HepG2 (cell line): ENCODE results near the gene MAN2A1. TPM values are rescaled to one million over a fixed set of nuclear protein-coding genes. Genes with fewer than 3 reads are reported as not detected.

Source experiments
- CEBPZ ChIP-seq: IDR thresholded peaks from 2 replicates; pipeline ENCODE4 v1.6.1; 2012; ENCODE audit warnings: low read length, improper control_type of control experiment
- JUND ChIP-seq: sonication (generic); formaldehyde crosslinking; IDR thresholded peaks from 2 replicates; pipeline ENCODE4 v1.8.0; 2022; ENCODE audit warnings: mild to moderate bottlenecking, missing genetic modification reagents
- KLF9 ChIP-seq: IDR thresholded peaks from 2 replicates; pipeline ENCODE4 v1.6.1; 2016; ENCODE audit warnings: low read depth
- NKX3-1 ChIP-seq: sonication (generic); formaldehyde crosslinking; IDR thresholded peaks from 2 replicates; pipeline ENCODE4 v1.5.0; 2020; ENCODE audit warnings: missing genetic modification reagents
- PHF21A ChIP-seq: sonication (generic); formaldehyde crosslinking; IDR thresholded peaks from 2 replicates; pipeline ENCODE4 v1.5.0; 2020; ENCODE audit warnings: mild to moderate bottlenecking, missing genetic modification reagents
- RAD51 ChIP-seq: fragments of 450-650 bp; IDR thresholded peaks from 2 replicates; pipeline ENCODE4 v1.6.1; 2016; ENCODE audit warnings: borderline replicate concordance
- U2AF2 ChIP-seq: fragments of 200-400 bp; formaldehyde crosslinking; IDR thresholded peaks from 2 replicates; pipeline ENCODE4 v1.6.1; 2017; ENCODE audit warnings: low read depth, mild to moderate bottlenecking, low read length
- ZMAT3 ChIP-seq: sonication (generic); formaldehyde crosslinking; conservative IDR thresholded peaks from 2 replicates; pipeline ENCODE4 v1.7.0; 2021; ENCODE audit warnings: missing genetic modification reagents
- ZMAT5 ChIP-seq: sonication (generic); formaldehyde crosslinking; IDR thresholded peaks from 2 replicates; pipeline ENCODE4 v1.5.0; 2020; ENCODE audit warnings: mild to moderate bottlenecking, low read depth, missing genetic modification reagents, borderline replicate concordance
- ZMYM3 ChIP-seq: sonication (generic); formaldehyde crosslinking; IDR thresholded peaks from 2 replicates; pipeline ENCODE4 v1.5.1; 2020; ENCODE audit warnings: mild to moderate bottlenecking, missing genetic modification reagents
- ZNF136 ChIP-seq: sonication (generic); formaldehyde crosslinking; IDR thresholded peaks from 2 replicates; pipeline ENCODE4 v1.8.1; 2022; ENCODE audit warnings: low read depth, mild to moderate bottlenecking, moderate library complexity, missing genetic modification reagents
- ZNF17 ChIP-seq: sonication (generic); formaldehyde crosslinking; IDR thresholded peaks from 2 replicates; pipeline ENCODE4 v1.5.0; 2020; ENCODE audit warnings: mild to moderate bottlenecking, missing genetic modification reagents
- ZNF329 ChIP-seq: sonication (generic); formaldehyde crosslinking; IDR thresholded peaks from 2 replicates; pipeline ENCODE4 v1.9.0; 2021; ENCODE audit warnings: low read depth, mild to moderate bottlenecking, missing genetic modification reagents
- ZNF510 ChIP-seq: sonication (generic); formaldehyde crosslinking; IDR thresholded peaks from 2 replicates; pipeline ENCODE4 v1.4.0; 2020; ENCODE audit warnings: low read depth, mild to moderate bottlenecking, missing genetic modification reagents
- ZNF768 ChIP-seq: sonication (generic); formaldehyde crosslinking; IDR thresholded peaks from 2 replicates; pipeline ENCODE4 v1.4.0; 2020; ENCODE audit warnings: missing genetic modification reagents
- ZNF839 ChIP-seq: sonication (generic); formaldehyde crosslinking; IDR thresholded peaks from 2 replicates; pipeline ENCODE4 v1.4.0; 2020; ENCODE audit warnings: missing genetic modification reagents, mild to moderate bottlenecking, borderline replicate concordance
- ZSCAN29 ChIP-seq: sonication (generic); formaldehyde crosslinking; conservative IDR thresholded peaks from 2 replicates; pipeline ENCODE4 v1.4.0; 2020; ENCODE audit warnings: mild to moderate bottlenecking, missing genetic modification reagents
- polyA plus RNA-seq, 8 experiments: library from polyadenylated mRNA; depleted of rRNA in 3 of 8; stranded (reverse) in 7 of 8; unstranded in 1 of 8; fragments of >200 nt; fragmentation: Illumina TruSeq in 4 of 8; extraction: Trizol in 4 of 8; gene quantifications; 2 replicates each; pipeline versions ENCODE4 v1.2.1 to v1.2.3, GENCODE V29; 2011 to 2016; ENCODE audit warnings: low read depth in 4 of 8, missing spikeins in 1 of 8, mixed read lengths in 1 of 8; ENCODE audit not compliant: insufficient read depth in 1 of 8
- total RNA-seq, 5 experiments: library from RNA; depleted of rRNA; stranded (reverse); fragments of >200 nt; fragmentation: Illumina TruSeq; extraction: Trizol; gene quantifications; 2 replicates each; pipeline ENCODE4 v1.2.3, GENCODE V29; 2016; ENCODE audit warnings: low read depth in 1 of 5
- TF ChIP-seq, protein P1 (sequence below): sonication (generic); formaldehyde crosslinking; IDR thresholded peaks from 2 replicates; pipeline ENCODE4 v1.4.0; 2020; ENCODE audit warnings: missing genetic modification reagents
- TF ChIP-seq, protein P2 (sequence below): sonication (generic); formaldehyde crosslinking; conservative IDR thresholded peaks from 2 replicates; pipeline ENCODE4 v1.4.0; 2020; ENCODE audit warnings: missing genetic modification reagents

The MAN2A1 gene
- total and polyA plus RNA-seq, 2 of the 13 experiments (the other 11 are each of a cell fraction or from before 2014, with no cell fraction given) = 56.2 to 80.5 TPM

GRCh38 chr5:109900911-109901627 lies 211.3 kb downstream of the MAN2A1 start (continued):
- TF ChIP-seq, protein P1, sequence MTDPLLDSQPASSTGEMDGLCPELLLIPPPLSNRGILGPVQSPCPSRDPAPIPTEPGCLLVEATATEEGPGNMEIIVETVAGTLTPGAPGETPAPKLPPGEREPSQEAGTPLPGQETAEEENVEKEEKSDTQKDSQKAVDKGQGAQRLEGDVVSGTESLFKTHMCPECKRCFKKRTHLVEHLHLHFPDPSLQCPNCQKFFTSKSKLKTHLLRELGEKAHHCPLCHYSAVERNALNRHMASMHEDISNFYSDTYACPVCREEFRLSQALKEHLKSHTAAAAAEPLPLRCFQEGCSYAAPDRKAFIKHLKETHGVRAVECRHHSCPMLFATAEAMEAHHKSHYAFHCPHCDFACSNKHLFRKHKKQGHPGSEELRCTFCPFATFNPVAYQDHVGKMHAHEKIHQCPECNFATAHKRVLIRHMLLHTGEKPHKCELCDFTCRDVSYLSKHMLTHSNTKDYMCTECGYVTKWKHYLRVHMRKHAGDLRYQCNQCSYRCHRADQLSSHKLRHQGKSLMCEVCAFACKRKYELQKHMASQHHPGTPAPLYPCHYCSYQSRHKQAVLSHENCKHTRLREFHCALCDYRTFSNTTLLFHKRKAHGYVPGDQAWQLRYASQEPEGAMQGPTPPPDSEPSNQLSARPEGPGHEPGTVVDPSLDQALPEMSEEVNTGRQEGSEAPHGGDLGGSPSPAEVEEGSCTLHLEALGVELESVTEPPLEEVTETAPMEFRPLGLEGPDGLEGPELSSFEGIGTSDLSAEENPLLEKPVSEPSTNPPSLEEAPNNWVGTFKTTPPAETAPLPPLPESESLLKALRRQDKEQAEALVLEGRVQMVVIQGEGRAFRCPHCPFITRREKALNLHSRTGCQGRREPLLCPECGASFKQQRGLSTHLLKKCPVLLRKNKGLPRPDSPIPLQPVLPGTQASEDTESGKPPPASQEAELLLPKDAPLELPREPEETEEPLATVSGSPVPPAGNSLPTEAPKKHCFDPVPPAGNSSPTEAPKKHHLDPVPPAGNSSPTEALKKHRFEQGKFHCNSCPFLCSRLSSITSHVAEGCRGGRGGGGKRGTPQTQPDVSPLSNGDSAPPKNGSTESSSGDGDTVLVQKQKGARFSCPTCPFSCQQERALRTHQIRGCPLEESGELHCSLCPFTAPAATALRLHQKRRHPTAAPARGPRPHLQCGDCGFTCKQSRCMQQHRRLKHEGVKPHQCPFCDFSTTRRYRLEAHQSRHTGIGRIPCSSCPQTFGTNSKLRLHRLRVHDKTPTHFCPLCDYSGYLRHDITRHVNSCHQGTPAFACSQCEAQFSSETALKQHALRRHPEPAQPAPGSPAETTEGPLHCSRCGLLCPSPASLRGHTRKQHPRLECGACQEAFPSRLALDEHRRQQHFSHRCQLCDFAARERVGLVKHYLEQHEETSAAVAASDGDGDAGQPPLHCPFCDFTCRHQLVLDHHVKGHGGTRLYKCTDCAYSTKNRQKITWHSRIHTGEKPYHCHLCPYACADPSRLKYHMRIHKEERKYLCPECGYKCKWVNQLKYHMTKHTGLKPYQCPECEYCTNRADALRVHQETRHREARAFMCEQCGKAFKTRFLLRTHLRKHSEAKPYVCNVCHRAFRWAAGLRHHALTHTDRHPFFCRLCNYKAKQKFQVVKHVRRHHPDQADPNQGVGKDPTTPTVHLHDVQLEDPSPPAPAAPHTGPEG (CRISPR knock-in tag) = 0 out of 2 replicates have a peak, but pooled peaks have one; percentile 78
- TF ChIP-seq PHF21A (peak; percentile 86), ZNF136 (CRISPR knock-in tag) (no peak), NKX3-1 (CRISPR knock-in tag) (peak; percentile 63; the same call in 1 of the 2 replicates), ZSCAN29 (CRISPR knock-in tag) (peak; percentile 44; the same call in 1 of the 2 replicates), CEBPZ (no peak), ZNF17 (CRISPR knock-in tag) (no peak), KLF9 (CRISPR knock-in tag) (no peak), ZMYM3 (CRISPR knock-in tag) (0 out of 2 replicates have a peak, but pooled peaks have one; percentile 48), ZMAT3 (CRISPR knock-in tag) (peak; percentile 84), ZNF329 (CRISPR knock-in tag) (no peak), JUND (CRISPR knock-in tag) (no peak; the same call in none of the 2 replicates), ZMAT5 (CRISPR knock-in tag) (no peak), RAD51 (no peak), ZNF510 (CRISPR knock-in tag) (no peak; the same call in 1 of the 2 replicates), U2AF2 (no peak), ZNF768 (CRISPR knock-in tag) (no peak), ZNF839 (CRISPR knock-in tag) (no peak)
- TF ChIP-seq, protein P2, sequence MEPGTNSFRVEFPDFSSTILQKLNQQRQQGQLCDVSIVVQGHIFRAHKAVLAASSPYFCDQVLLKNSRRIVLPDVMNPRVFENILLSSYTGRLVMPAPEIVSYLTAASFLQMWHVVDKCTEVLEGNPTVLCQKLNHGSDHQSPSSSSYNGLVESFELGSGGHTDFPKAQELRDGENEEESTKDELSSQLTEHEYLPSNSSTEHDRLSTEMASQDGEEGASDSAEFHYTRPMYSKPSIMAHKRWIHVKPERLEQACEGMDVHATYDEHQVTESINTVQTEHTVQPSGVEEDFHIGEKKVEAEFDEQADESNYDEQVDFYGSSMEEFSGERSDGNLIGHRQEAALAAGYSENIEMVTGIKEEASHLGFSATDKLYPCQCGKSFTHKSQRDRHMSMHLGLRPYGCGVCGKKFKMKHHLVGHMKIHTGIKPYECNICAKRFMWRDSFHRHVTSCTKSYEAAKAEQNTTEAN (CRISPR knock-in tag) = no peak
